ENCODE measurements around the gene UEVLD. TPM values are rescaled to one million over a fixed set of nuclear protein-coding genes. Genes with fewer than 3 reads are reported as not detected.

The UEVLD gene
- total and polyA plus RNA-seq, 10 donors = 4.1 to 23.0 (median 19.7) TPM

DNA sequence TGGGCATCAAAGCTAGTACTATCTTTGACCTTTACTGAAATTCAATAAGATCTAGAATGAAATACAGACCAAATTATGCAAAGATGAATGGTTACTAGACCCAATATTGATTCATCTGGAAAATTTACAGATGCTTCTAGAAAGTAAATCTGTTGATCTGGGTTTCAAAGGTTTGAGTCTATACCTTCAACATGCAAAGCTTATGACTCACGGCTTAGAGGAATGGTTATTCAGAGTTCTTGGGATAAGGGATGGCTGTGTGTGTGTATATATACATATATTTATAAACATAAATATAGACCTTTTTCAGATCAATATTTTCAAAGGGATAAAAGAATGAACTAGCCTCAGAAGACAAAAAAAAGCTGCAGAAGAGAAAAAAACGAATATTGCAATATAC lies 44.3 kb upstream of the UEVLD start:
- no peak for DNase-seq
- WGBS, 5 donors = 45 to 63% (median 53%) methylated on average over 2 of the region's 2 CpGs
- H3K27me3 ChIP-seq (replicated peaks in 1 of 7) = no peaks in the 10 kb centered on the region
- peaks cover 0 to 6% (median 0%) of the 10 kb centered on the region in 6 donors for H3K36me3 ChIP-seq
- H3K4me3 ChIP-seq = peak overlapping the region in 6 of 8 donors; percentile 70 to 98 (median 88)
- peaks cover 13 to 67% (median 33%) of the 10 kb centered on the region in 6 donors for H3K4me1 ChIP-seq
- H3K27ac ChIP-seq = peak overlapping the region in 2 of 8 donors; percentile 95 to 96
- no peaks in the 10 kb centered on the region for H3K9me3 ChIP-seq
- TF ChIP-seq POLR2A (IDR thresholded peaks at IDR 0.05) (no peak), POLR2AphosphoS5 (IDR thresholded peaks at IDR 0.05) (no peak)
- TF ChIP-seq, protein P1, sequence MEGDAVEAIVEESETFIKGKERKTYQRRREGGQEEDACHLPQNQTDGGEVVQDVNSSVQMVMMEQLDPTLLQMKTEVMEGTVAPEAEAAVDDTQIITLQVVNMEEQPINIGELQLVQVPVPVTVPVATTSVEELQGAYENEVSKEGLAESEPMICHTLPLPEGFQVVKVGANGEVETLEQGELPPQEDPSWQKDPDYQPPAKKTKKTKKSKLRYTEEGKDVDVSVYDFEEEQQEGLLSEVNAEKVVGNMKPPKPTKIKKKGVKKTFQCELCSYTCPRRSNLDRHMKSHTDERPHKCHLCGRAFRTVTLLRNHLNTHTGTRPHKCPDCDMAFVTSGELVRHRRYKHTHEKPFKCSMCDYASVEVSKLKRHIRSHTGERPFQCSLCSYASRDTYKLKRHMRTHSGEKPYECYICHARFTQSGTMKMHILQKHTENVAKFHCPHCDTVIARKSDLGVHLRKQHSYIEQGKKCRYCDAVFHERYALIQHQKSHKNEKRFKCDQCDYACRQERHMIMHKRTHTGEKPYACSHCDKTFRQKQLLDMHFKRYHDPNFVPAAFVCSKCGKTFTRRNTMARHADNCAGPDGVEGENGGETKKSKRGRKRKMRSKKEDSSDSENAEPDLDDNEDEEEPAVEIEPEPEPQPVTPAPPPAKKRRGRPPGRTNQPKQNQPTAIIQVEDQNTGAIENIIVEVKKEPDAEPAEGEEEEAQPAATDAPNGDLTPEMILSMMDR (IDR thresholded peaks at IDR 0.05 in 8 of 11, conservative IDR thresholded peaks at IDR 0.05 in 3 of 11) = no peak
- intact Hi-C loops (cut with DNase I; ENCODE audit: low total_unique reads) = loop anchor here (10.0 kb wide), 1 partner anchor 62 kb away; the partner anchor contains the start of gene TMEM86A

- Histone ChIP-seq H3K36me3 (peaks cover 0 to 10% (median 0%) of the 10 kb centered on the region in 6 donors), H3K9me3 (peaks cover 0 to 8% (median 0%) of the 10 kb centered on the region in 8 donors), H3K27ac (no peak overlapping the region), H3K27me3 (replicated peaks in 1 of 7) (no peaks in the 10 kb centered on the region), H3K4me3 (no peak overlapping the region), H3K4me1 (peaks cover 0 to 58% (median 8%) of the 10 kb centered on the region in 6 donors)
- 84 to 89% (median 87%) methylated on average over 1 of the region's 1 CpG for WGBS, 5 donors
- TF ChIP-seq POLR2A (IDR thresholded peaks at IDR 0.05) (no peak), POLR2AphosphoS5 (IDR thresholded peaks at IDR 0.05) (no peak)
- TF ChIP-seq, protein P1 (IDR thresholded peaks at IDR 0.05 in 8 of 11, conservative IDR thresholded peaks at IDR 0.05 in 3 of 11) = no peak
- no peak for DNase-seq
- intact Hi-C loops (cut with DNase I; ENCODE audit: low total_unique reads) = no loop called here
Measured at GRCh38 chr11:18624161-18624560, 35.6 kb upstream of the UEVLD start.

DNA sequence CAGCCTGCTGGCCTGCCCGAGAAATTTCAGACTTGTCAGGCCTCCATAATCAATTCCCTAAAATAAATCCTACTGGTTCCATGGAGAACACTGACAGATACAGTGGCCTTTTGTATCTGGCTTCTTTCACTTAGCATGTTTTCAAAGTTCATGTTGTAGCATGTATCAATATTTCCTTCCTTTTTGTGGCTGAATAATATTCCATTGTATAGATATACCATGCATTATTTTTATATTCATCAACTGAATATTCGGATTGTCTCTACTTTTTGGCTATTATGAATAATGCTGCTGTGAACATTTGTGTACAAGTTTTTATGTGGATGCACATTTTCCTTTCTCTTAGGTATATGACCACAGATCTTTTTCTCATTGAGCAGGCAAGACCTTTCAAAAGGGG lies 35.2 kb upstream of the UEVLD start:
- H3K9me3 ChIP-seq = peaks cover 0 to 8% (median 0%) of the 10 kb centered on the region in 8 donors
- WGBS, 5 donors = 93 to 100% (median 98%) methylated on average over 2 of the region's 2 CpGs
- no peak overlapping the region for H3K27ac ChIP-seq
- intact Hi-C loops (cut with DNase I; ENCODE audit: low total_unique reads) = no loop called here
- no peak for DNase-seq
- no peaks in the 10 kb centered on the region for H3K27me3 ChIP-seq (replicated peaks in 1 of 7)
- H3K4me3 ChIP-seq = no peak overlapping the region
- no peak for TF ChIP-seq POLR2AphosphoS5 (IDR thresholded peaks at IDR 0.05)
- H3K4me1 ChIP-seq = peaks cover 0 to 58% (median 12%) of the 10 kb centered on the region in 6 donors
- H3K36me3 ChIP-seq = peaks cover 0 to 10% (median 0%) of the 10 kb centered on the region in 6 donors

GRCh38 chr11:18618342-18619025 lies 29.9 kb upstream of the UEVLD start:
- Histone ChIP-seq H3K9me3 (peaks cover 0 to 1% (median 0%) of the 10 kb centered on the region in 8 donors), H3K27me3 (replicated peaks in 1 of 7) (no peaks in the 10 kb centered on the region), H3K36me3 (peaks cover 3 to 34% (median 23%) of the 10 kb centered on the region in 6 donors), H3K4me3 (no peak overlapping the region), H3K4me1 (peaks cover 8 to 60% (median 24%) of the 10 kb centered on the region in 6 donors), H3K27ac (peak overlapping the region in 6 of 8 donors; percentile 1 to 53 (median 28))
- intact Hi-C loops (cut with DNase I; ENCODE audit: low total_unique reads) = no loop called here
- TF ChIP-seq POLR2A (IDR thresholded peaks at IDR 0.05) (no peak), POLR2AphosphoS5 (IDR thresholded peaks at IDR 0.05) (no peak)
- TF ChIP-seq, protein P1 (IDR thresholded peaks at IDR 0.05 in 8 of 11, conservative IDR thresholded peaks at IDR 0.05 in 3 of 11) = no peak
- 40 to 58% (median 53%) methylated on average over 5 of the region's 5 CpGs for WGBS, 5 donors
- no peak for DNase-seq

All from spleen (tissue), 11 donors.